HepG2 (cell line): ENCODE data around the gene NLRP5. TPM values are rescaled to one million over a fixed set of nuclear protein-coding genes. Genes with fewer than 3 reads are reported as not detected.
A peak's percentile ranks its signal among the peaks of the same experiment; 100 is the strongest.

ENCODE experiments used
- ATAC-seq: fragments of 200-7000 bp; cut with Tn5 transposase; 3 replicates; pipeline ENCODE4 v1.9.1; 2020; ENCODE audit warnings: mild to moderate bottlenecking, moderate library complexity
- BruUV-seq: library from RNA; stranded (reverse); fragments of 400-500 nt; replicated peaks from 2 replicates; lab custom pipeline; 2021; lab: Mats Ljungman, UMichigan
- CTCF ChIA-PET: fragments of 300-600 bp; formaldehyde crosslinking; extraction: SDS; loops from one replicate; lab custom pipeline; 2021; ENCODE audit warnings: low total read pairs, inconsistent platforms, low intra/inter-chr PET ratio; lab: Yijun Ruan, JAX
- POLR2A ChIA-PET: fragments of 350-600 bp; sonication (Branson Sonifier 250); formaldehyde crosslinking; loops from one replicate; lab custom pipeline; 2020; ENCODE audit warnings: antibody characterized with exemption, inconsistent platforms; lab: Yijun Ruan, JAX
- DNase-seq: peaks from one replicate; pipeline ENCODE4 v3.0.0-alpha.2; 2015; ENCODE audit warnings: low spot score
- FAIRE-seq: peaks from 3 replicates; lab custom pipeline; 2011; peaks lifted over from hg19 to GRCh38; lab: Jason Lieb, UNC
- H2AFZ ChIP-seq: one replicate; pipeline ENCODE4 v1.6.1; 2011; ENCODE audit warnings: low read length, inconsistent platforms
- H3K27ac ChIP-seq: fragments of 300-600 bp; 3 replicates; pipeline ENCODE4 v1.8.0; 2011; ENCODE audit warnings: mixed run types, mild to moderate bottlenecking, mixed read lengths, low read length, inconsistent platforms; ENCODE audit not compliant: insufficient read depth; ENCODE audit errors: extremely low read length
- H3K27me3 ChIP-seq, 2 experiments: fragments of 200-600 bp in 1 of 2; 2 replicates in 1 of 2; 3 replicates in 1 of 2; pipeline versions ENCODE4 v1.6.0 to v1.8.0; 2011; ENCODE audit warnings: low read length in 2 of 2, mild to moderate bottlenecking in 2 of 2, moderate library complexity in 2 of 2, inconsistent platforms in 1 of 2; ENCODE audit not compliant: insufficient read depth in 2 of 2, control insufficient read depth in 1 of 2
- H3K36me3 ChIP-seq, 2 experiments: fragments of 200-600 bp in 1 of 2; replicated peaks in 1 of 2; 2 replicates in 1 of 2; 3 replicates in 1 of 2; pipeline versions ENCODE4 v1.5.1 to v1.8.0; 2011; ENCODE audit warnings: low read length in 2 of 2, inconsistent platforms in 1 of 2; ENCODE audit not compliant: insufficient read depth in 2 of 2, control insufficient read depth in 1 of 2
- H3K4me1 ChIP-seq: 2 replicates; pipeline ENCODE4 v1.5.1; 2012; ENCODE audit warnings: low read length, inconsistent platforms; ENCODE audit not compliant: insufficient read depth
- H3K4me2 ChIP-seq: 2 replicates; pipeline ENCODE4 v1.6.0; 2011; ENCODE audit warnings: low read depth, low read length, inconsistent platforms
- H3K4me3 ChIP-seq, 3 experiments: fragments of 200-600 bp in 1 of 3; sonication (generic), shearing (Covaris generic) in 1 of 3; replicated peaks in 1 of 3; 2 replicates each; pipeline ENCODE4 v1.5.1; 2011 to 2016; ENCODE audit warnings: low read length in 3 of 3, inconsistent platforms in 2 of 3, low read depth in 2 of 3, mild to moderate bottlenecking in 2 of 3, control low read depth in 1 of 3, mixed read lengths in 1 of 3; ENCODE audit not compliant: insufficient read depth in 1 of 3
- H3K79me2 ChIP-seq: one replicate; pipeline ENCODE4 v1.6.1; 2011; ENCODE audit warnings: low read length, inconsistent platforms; ENCODE audit not compliant: insufficient read depth
- H3K9ac ChIP-seq: 2 replicates; pipeline ENCODE4 v1.6.0; 2011; ENCODE audit warnings: mild to moderate bottlenecking, low read depth, low read length, inconsistent platforms; ENCODE audit not compliant: insufficient read depth
- H3K9me3 ChIP-seq: 2 replicates; pipeline ENCODE4 v1.5.1; 2012; ENCODE audit warnings: mild to moderate bottlenecking, low read length
- H4K20me1 ChIP-seq: 2 replicates; pipeline ENCODE4 v1.6.0; 2011; ENCODE audit warnings: inconsistent platforms, mild to moderate bottlenecking, low read length, moderate library complexity; ENCODE audit not compliant: insufficient read depth
- AGO2 ChIP-seq: fragments of 200-400 bp; formaldehyde crosslinking; optimal IDR thresholded peaks from 2 replicates; pipeline ENCODE3; 2017; ENCODE audit warnings: mild to moderate bottlenecking, low read depth, low read length, moderate library complexity
- GATA4 ChIP-seq: sonication (generic); IDR thresholded peaks from 2 replicates; pipeline ENCODE4 v1.6.1; 2016; ENCODE audit warnings: antibody characterized with exemption, low read depth, borderline replicate concordance
- GATAD2A ChIP-seq: IDR thresholded peaks from 2 replicates; pipeline ENCODE4 v1.6.1; 2016
- HNF1B ChIP-seq: sonication (generic); formaldehyde crosslinking; IDR thresholded peaks from 2 replicates; pipeline ENCODE4 v1.5.1; 2020; ENCODE audit warnings: mild to moderate bottlenecking, moderate library complexity, missing genetic modification reagents
- NKX3-1 ChIP-seq: sonication (generic); formaldehyde crosslinking; IDR thresholded peaks from 2 replicates; pipeline ENCODE4 v1.5.0; 2020; ENCODE audit warnings: missing genetic modification reagents
- PTBP1 ChIP-seq: fragments of 200-400 bp; formaldehyde crosslinking; IDR thresholded peaks from 2 replicates; pipeline ENCODE4 v1.6.1; 2018; ENCODE audit warnings: low read length, low read depth; ENCODE audit not compliant: poor library complexity, severe bottlenecking
- SP2 ChIP-seq: sonication (generic); formaldehyde crosslinking; IDR thresholded peaks from 2 replicates; pipeline ENCODE4 v1.5.1; 2020; ENCODE audit warnings: mild to moderate bottlenecking, missing genetic modification reagents
- WGBS: methylation state at CpG from one replicate; pipeline ENCODE4 v1.1.6; 2017; ENCODE audit warnings: low lambda C conversion rate; 5-methylcytosine and 5-hydroxymethylcytosine counted together
- in situ Hi-C: cut with HindIII; loops from 2 replicates; pipeline ENCODE4 v1.10.0; 2017; ENCODE audit warnings: low pct_unique_long_range_greater_than_20kb; ENCODE audit not compliant: extremely low pct_ligation_motif_present
- intact Hi-C: fragments of 100-400 bp; cut with micrococcal nuclease; formaldehyde crosslinking; loops from one replicate; pipeline ENCODE4 v1.10.0; 2022; ENCODE audit not compliant: unreplicated experiment
- polyA plus RNA-seq, 8 experiments: library from polyadenylated mRNA; depleted of rRNA in 3 of 8; stranded (reverse) in 7 of 8; unstranded in 1 of 8; fragments of >200 nt; fragmentation: Illumina TruSeq in 4 of 8; extraction: Trizol in 4 of 8; gene quantifications; 2 replicates each; pipeline versions ENCODE4 v1.2.1 to v1.2.3, GENCODE V29; 2011 to 2016; ENCODE audit warnings: low read depth in 4 of 8, missing spikeins in 1 of 8, mixed read lengths in 1 of 8; ENCODE audit not compliant: insufficient read depth in 1 of 8
- total RNA-seq, 5 experiments: library from RNA; depleted of rRNA; stranded (reverse); fragments of >200 nt; fragmentation: Illumina TruSeq; extraction: Trizol; gene quantifications; 2 replicates each; pipeline ENCODE4 v1.2.3, GENCODE V29; 2016; ENCODE audit warnings: low read depth in 1 of 5

The NLRP5 gene
- total and polyA plus RNA-seq, 2 of the 13 experiments (the other 11 are each of a cell fraction or from before 2014, with no cell fraction given) = not detected

DNA sequence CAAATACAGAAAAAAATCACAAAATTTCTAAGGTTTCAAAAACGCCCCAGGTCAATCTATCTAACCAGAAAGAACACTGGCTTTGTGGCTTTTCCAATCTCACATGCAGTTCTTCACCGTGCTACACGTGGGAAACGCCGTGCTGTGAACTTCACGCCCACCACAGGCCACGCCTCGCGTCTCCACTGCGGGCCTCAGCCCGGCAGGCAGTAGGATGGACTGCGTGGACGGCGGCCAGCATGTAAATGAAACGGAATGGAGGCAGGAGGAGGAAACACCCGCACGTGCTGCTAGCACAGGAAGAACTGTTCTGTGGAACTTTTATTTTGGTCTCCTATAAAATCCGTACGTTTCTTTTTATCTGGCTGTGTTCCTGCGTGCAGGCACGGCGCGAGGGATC, 110.7 kb downstream of the NLRP5 start:
- Histone ChIP-seq H3K4me2 (no peak overlapping the region), H3K9ac (no peak overlapping the region), H3K27ac (no peak overlapping the region), H3K36me3 (peaks cover 40 to 82% of the 10 kb centered on the region in 2 experiments), H3K9me3 (peaks cover 11% of the 10 kb centered on the region; the same call in 1 of the 2 replicates), H2AFZ (no peak overlapping the region), H3K4me1 (no peaks in the 10 kb centered on the region), H4K20me1 (peaks cover 26% of the 10 kb centered on the region), H3K27me3 (no peaks in the 10 kb centered on the region; a peak in 1 of 5 replicates), H3K4me3 (no peak overlapping the region), H3K79me2 (peaks cover 37% of the 10 kb centered on the region)
- in situ Hi-C loops (loop anchor here (5.0 kb wide), 1 partner anchor 65 kb away; no protein-coding TSS in a partner anchor), intact Hi-C loops (no loop called here)
- TF ChIP-seq NKX3-1 (no peak), HNF1B (CRISPR knock-in tag) (no peak), GATAD2A (CRISPR knock-in tag) (no peak)
- no TSS peak for BruUV-seq
- 98% methylated on average over 23 of the region's 23 CpGs for WGBS
- ChIA-PET POLR2A (no interaction called here), CTCF (no interaction called here)
- ATAC-seq (no peak), DNase-seq (no peak), FAIRE-seq (no peak)

DNA sequence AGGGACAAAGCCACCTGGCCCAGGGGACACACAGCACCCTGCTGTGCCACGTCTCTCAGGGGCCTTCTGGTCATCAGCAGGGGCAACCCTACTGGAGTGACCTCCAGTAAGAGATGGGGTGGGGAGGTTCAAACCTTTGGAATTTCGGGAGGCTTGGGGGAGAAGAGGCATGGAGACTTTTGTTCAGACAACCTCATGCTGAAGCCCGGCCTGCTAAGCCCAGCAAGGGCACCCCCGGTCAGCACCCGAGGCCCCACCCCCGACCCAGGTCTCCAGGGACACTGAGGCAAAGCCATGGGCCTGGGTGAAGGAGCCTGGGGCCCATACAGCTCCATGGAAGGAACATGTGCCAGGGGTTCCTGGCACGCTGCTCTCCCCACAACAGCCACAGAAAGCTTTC, 111.2 kb downstream of the NLRP5 start:
- POLR2A ChIA-PET = no interaction called here
- ATAC-seq (no peak), FAIRE-seq (no peak), DNase-seq (no peak)
- peaks cover 30% of the 10 kb centered on the region for H4K20me1 ChIP-seq
- intact Hi-C loops = no loop called here
- in situ Hi-C loops = loop anchor here (5.0 kb wide), 1 partner anchor 65 kb away; no protein-coding TSS in a partner anchor
- no peak overlapping the region for H2AFZ ChIP-seq
- H3K4me2 ChIP-seq = no peak overlapping the region
- no peak overlapping the region for H3K27ac ChIP-seq
- peaks cover 8% of the 10 kb centered on the region; the same call in 1 of the 2 replicates for H3K9me3 ChIP-seq
- CTCF ChIA-PET = no interaction called here
- no TSS peak for BruUV-seq
- H3K4me1 ChIP-seq = no peaks in the 10 kb centered on the region
- TF ChIP-seq AGO2 (peak; percentile 4), PTBP1 (no peak), GATA4 (no peak), SP2 (no peak)
- H3K79me2 ChIP-seq = peaks cover 37% of the 10 kb centered on the region
- H3K9ac ChIP-seq = no peak overlapping the region
- H3K27me3 ChIP-seq = no peaks in the 10 kb centered on the region; a peak in 1 of 5 replicates
- no peak overlapping the region for H3K4me3 ChIP-seq
- peaks cover 41 to 83% of the 10 kb centered on the region in 2 experiments for H3K36me3 ChIP-seq
- WGBS = 100% methylated on average over 3 of the region's 7 CpGs
